OCI-LY3 (cell line): Measurements from ENCODE around the gene ITSN1.

Experiments used
- H2AFZ ChIP-seq: fragments of 200-600, 300-600 bp; shearing (Covaris generic); 2 replicates; pipeline ENCODE4 v1.6.0; 2014; ENCODE audit warnings: antibody characterized with exemption, low read depth, low read length
- H3K27ac ChIP-seq: fragments of 200-600, 300-600 bp; sonication (generic); 2 replicates; pipeline ENCODE4 v1.5.1; 2014; ENCODE audit warnings: mild to moderate bottlenecking, low read length, moderate library complexity, mixed read lengths
- H3K27me3 ChIP-seq: fragments of 200-600, 300-600 bp; sonication (generic); 2 replicates; pipeline ENCODE4 v1.6.1; 2014; ENCODE audit warnings: low read depth, low read length, mixed read lengths
- H3K36me3 ChIP-seq: fragments of 200-600, 300-600 bp; sonication (generic); replicated peaks from 2 replicates; pipeline ENCODE3; 2014; ENCODE audit warnings: low read depth, low read length, mixed read lengths
- H3K4me1 ChIP-seq: fragments of 300-600, 200-600 bp; sonication (generic); 2 replicates; pipeline ENCODE4 v1.6.1; 2014; ENCODE audit warnings: low read length, mixed read lengths
- H3K4me2 ChIP-seq: fragments of 200-600, 300-600 bp; sonication (generic); 2 replicates; pipeline ENCODE4 v1.6.1; 2014; ENCODE audit warnings: low read length, mixed read lengths
- H3K4me3 ChIP-seq: fragments of 300-600, 200-600 bp; sonication (generic); 2 replicates; pipeline ENCODE4 v1.5.1; 2014; ENCODE audit warnings: antibody characterized with exemption, mild to moderate bottlenecking, low read length, moderate library complexity
- H3K79me2 ChIP-seq: fragments of 300-600, 200-600 bp; shearing (Covaris generic); 2 replicates; pipeline ENCODE4 v1.6.1; 2014; ENCODE audit warnings: mild to moderate bottlenecking, low read length, mixed read lengths
- H3K9ac ChIP-seq: fragments of 300-600, 200-600 bp; shearing (Covaris generic); 2 replicates; pipeline ENCODE4 v1.6.0; 2014; ENCODE audit warnings: mild to moderate bottlenecking, low read length, moderate library complexity
- H3K9me3 ChIP-seq: fragments of 200-600, 300-600 bp; shearing (Covaris generic); 2 replicates; pipeline ENCODE4 v1.6.1; 2014; ENCODE audit warnings: low read length, mixed read lengths; ENCODE audit not compliant: insufficient read depth
- H4K20me1 ChIP-seq: fragments of 200-600, 300-600 bp; sonication (generic); 2 replicates; pipeline ENCODE4 v1.6.1; 2016; ENCODE audit warnings: low read length, mixed read lengths; ENCODE audit not compliant: insufficient read depth
- CTCF ChIP-seq: fragments of 200-600, 300-600 bp; sonication (generic); IDR thresholded peaks from 2 replicates; pipeline ENCODE4 v1.5.1; 2014; ENCODE audit warnings: antibody characterized with exemption, low read length, low read depth
- EZH2phosphoT487 ChIP-seq: fragments of 200-600 bp; shearing (Covaris generic); IDR thresholded peaks from 2 replicates; pipeline ENCODE4 v1.6.1; 2018; ENCODE audit warnings: antibody characterized with exemption, mixed run types, low read depth

The ITSN1 gene

DNA sequence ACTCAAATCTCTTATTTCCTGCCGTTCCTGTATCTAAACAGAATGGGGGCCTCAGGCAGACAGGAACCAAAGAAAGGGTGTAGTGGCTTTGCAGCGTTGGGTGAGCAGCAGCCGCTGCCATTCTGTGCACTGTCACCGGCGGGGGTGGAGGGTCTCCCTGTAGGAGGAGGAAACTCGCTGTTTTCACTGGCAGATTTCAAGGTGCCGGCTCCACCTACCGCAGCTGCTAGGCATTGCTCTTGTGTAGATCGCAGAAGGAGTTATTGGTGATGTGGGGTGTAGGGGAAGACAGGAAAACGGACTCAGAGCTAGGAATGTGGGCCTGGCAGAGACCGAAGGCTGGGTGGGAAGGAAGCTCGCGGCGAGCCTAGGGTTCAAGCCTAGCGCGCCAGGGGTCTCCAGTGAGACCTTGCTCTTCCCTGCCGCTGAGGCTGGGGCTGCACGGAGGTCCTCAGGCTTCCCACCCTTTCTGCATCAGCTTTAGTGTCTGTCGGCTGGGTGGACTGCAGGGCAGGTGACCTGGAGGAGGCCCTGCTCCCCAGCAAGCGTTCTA is 252.5 kb downstream of the ITSN1 start:
- no peak overlapping the region for H2AFZ ChIP-seq

GRCh38 chr21:33895356-33895755 is 253.1 kb downstream of the ITSN1 start:
- H3K9ac ChIP-seq: no peak overlapping the region
- H3K27me3 ChIP-seq: no peaks in the 10 kb centered on the region
- H3K9me3 ChIP-seq: no peaks in the 10 kb centered on the region
- no peak overlapping the region for H3K4me3 ChIP-seq
- H2AFZ ChIP-seq: no peak overlapping the region
- no peak overlapping the region for H3K4me2 ChIP-seq
- H3K4me1 ChIP-seq: no peaks in the 10 kb centered on the region
- TF ChIP-seq EZH2phosphoT487 (no peak), CTCF (no peak)
- no peak overlapping the region for H3K27ac ChIP-seq
- no peaks in the 10 kb centered on the region for H4K20me1 ChIP-seq
- no peaks in the 10 kb centered on the region for H3K79me2 ChIP-seq
- no peaks in the 10 kb centered on the region for H3K36me3 ChIP-seq

More for the DNA sequence above, 252.5 kb downstream of the ITSN1 start:
- Histone ChIP-seq H3K27ac (no peak overlapping the region), H3K9ac (no peak overlapping the region), H3K36me3 (no peaks in the 10 kb centered on the region), H3K4me2 (peak overlapping the region; percentile 47), H4K20me1 (no peaks in the 10 kb centered on the region), H3K9me3 (no peaks in the 10 kb centered on the region), H3K4me1 (no peaks in the 10 kb centered on the region), H3K27me3 (no peaks in the 10 kb centered on the region), H3K79me2 (no peaks in the 10 kb centered on the region), H3K4me3 (peak overlapping the region; percentile 53; the same call in 1 of the 2 replicates)
- TF ChIP-seq EZH2phosphoT487 (no peak), CTCF (peak; percentile 55)

GRCh38 chr21:33896691-33897090 is 254.4 kb downstream of the ITSN1 start:
- H3K9ac ChIP-seq: no peak overlapping the region
- no peaks in the 10 kb centered on the region for H3K79me2 ChIP-seq
- no peak overlapping the region for H3K4me3 ChIP-seq
- TF ChIP-seq CTCF (no peak), EZH2phosphoT487 (no peak)
- H3K9me3 ChIP-seq: no peaks in the 10 kb centered on the region
- H3K27me3 ChIP-seq: no peaks in the 10 kb centered on the region
- no peak overlapping the region for H3K4me2 ChIP-seq
- H3K36me3 ChIP-seq: peaks cover 2% of the 10 kb centered on the region
- no peak overlapping the region for H3K27ac ChIP-seq
- no peaks in the 10 kb centered on the region for H3K4me1 ChIP-seq
- no peak overlapping the region for H2AFZ ChIP-seq
- H4K20me1 ChIP-seq: no peaks in the 10 kb centered on the region

DNA sequence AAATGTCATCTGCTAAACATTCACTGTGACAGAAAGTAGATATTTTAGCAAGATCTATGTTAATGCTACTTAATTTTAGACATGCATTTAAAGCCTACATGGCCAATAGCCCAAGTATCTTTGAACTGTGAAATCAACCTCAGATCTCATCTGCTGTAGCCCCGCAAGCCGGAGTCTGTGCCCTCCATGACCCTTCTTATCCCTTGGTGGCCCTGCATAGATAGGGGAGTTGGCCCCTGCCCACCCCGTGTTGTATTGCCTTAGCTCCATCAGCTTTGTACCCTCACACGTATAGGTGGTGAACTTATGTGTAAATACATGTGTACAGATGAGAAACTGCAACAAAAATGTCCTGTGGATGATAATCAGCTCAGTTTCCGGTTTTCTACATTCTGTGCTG is 254.8 kb downstream of the ITSN1 start:
- Histone ChIP-seq H3K27ac (no peak overlapping the region), H3K9me3 (no peaks in the 10 kb centered on the region), H3K79me2 (no peaks in the 10 kb centered on the region), H3K4me3 (no peak overlapping the region), H3K9ac (no peak overlapping the region), H3K36me3 (peaks cover 5% of the 10 kb centered on the region), H3K27me3 (no peaks in the 10 kb centered on the region), H3K4me2 (no peak overlapping the region), H4K20me1 (no peaks in the 10 kb centered on the region), H2AFZ (no peak overlapping the region), H3K4me1 (no peaks in the 10 kb centered on the region)
- no peak for TF ChIP-seq EZH2phosphoT487
- no peak for TF ChIP-seq CTCF
